Embryonic facial prominence (tissue), 1 donor: ENCODE results near the gene TMEM258.

Experiments
- DNase-seq: peaks from one replicate; pipeline ENCODE4 v3.0.0-alpha.2; 2016; ENCODE audit errors: extremely low spot score

TMEM258 gene

DNA sequence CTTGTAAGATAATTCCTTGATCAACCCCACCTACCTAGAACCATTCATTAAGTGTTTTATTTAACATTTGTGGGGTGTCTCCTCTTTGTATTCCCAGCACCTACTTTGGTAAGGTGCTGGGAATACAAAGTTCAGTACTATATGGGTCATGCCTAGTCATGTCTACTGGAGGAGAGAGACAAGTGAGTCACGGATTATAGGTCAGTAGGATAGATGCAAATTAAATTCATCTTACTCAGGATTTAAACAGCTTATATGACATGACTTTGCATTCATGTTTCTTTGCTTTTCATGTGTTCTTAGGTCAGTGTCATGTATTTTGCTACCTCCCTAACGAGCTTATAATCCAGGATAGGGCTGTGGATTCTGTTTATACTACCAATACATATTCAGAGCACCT is 27.8 kb upstream of the TMEM258 start:
- DNase-seq: no peak

DNA sequence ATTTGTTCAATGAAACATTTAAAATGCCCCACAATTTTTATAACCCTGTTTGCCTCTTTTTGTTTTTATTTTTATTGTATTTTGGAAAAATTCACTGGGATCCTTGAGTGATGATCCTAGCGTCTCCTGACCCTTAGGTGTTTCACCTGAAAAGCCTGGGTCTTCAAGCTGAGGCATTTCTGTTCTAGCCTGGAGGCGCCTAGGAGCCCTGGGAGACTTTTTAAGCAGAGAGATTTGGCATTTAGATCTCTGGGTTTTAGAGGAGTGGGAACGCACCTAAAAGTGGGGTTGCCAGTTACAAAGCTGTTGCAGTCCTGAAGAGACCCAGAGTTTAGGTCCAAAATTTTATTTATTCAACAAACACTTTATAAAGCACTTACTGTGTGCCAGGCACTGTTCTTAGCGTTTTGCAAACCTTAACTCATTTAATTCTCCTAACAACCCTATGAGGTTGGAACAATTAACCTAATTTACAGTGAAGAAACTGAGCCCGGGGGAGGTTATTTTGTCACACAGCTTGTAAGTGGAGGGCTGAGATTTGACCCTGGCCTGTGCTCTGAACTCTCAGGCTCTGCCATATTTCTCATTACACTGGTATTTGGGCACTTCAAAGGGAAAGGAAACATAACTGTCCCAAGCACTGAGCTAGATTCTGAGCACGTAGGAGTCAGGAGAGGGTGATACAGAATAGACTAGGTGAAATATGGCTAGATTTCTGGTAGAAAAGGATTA is 25.2 kb upstream of the TMEM258 start:
- no peak for DNase-seq

DNA sequence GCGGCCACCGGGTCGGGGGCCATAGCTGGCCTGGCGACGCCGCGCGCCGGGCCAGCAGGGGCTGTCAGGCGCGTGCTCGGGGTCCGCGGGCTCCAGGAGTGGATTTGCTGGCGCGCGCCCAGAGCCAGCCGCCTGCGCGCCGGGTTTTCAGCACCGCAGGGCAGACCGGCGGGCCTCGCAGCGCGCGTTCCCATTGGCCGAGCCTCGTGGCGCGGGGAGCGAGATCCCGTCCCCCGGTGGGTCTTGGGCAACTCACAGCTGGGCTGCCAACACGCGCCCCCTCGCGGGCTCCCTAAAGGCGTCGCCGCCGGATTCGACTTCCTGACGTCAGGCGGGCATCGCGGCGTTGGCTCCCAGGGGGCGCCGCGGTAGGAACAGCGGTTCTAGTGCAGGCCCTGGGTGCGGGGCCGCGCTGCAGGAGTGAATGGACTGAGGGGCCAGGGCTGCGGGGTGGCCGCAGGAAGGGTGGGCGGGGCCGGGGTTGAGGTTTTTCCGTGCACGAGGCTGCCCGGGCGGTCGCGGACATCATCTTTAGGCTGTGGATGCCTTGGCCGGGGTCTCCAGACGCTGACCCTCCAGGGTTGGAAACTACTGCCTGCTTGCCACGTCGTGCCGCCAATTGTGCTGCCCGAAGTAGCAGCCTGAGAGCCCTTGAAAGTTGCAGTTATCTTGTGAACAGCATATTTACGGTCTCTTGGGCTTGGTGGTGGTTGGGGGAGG is 24.5 kb upstream of the TMEM258 start, which contains the start of gene FADS1:
TSS of gene FADS1 (minus strand) at position 268 of the 720 bp plus-strand sequence. CDS start at position 194, 74 bp downstream.
- DNase-seq: peak; percentile 78

GRCh38 chr11:61815790-61816735 is 23.7 kb upstream of the TMEM258 start:
- no peak for DNase-seq

GRCh38 chr11:61814958-61815789 is 22.8 kb upstream of the TMEM258 start:
- peak; percentile 48 for DNase-seq

DNA sequence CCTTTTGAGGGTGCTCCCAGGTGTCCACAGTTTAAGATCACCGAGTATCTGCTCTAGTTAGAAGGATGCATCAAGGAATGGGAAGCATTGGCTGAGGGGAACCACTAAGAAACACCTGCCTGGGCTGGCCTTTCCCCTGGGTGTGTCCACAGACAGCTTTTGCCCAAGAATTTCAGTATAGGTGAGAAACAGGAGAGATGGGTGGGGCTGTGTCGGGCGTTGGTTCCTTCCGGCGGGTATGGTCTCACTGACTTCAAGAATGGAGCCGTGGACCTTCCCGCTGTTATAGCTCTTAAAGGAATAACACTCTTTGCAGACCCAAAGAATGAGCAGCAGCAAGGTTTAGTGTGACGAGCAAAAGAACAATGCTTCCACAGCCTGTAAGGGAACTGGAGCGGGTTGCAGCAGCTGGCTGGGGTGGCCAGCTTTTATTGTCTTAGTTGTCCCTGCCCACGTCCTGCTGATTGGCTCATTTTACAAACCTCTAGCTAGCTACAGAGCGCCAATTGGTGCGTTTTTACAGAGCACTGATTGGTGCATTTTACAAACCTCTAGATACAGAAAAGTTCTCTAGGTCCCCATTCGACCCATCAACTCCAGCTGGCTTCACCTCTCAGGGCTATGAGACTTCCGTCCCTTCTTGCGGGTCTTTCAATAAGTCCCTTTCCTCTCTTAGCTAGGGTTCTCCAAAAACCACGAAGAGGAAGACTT is 22.0 kb upstream of the TMEM258 start:
- no peak for DNase-seq

- no peak for DNase-seq
Measured at GRCh38 chr11:61812736-61813411, 20.5 kb upstream of the TMEM258 start.

- DNase-seq: no peak
Measured at GRCh38 chr11:61811831-61812230, 19.4 kb upstream of the TMEM258 start.

GRCh38 chr11:61810671-61811175 is 18.3 kb upstream of the TMEM258 start:
- no peak for DNase-seq

DNA sequence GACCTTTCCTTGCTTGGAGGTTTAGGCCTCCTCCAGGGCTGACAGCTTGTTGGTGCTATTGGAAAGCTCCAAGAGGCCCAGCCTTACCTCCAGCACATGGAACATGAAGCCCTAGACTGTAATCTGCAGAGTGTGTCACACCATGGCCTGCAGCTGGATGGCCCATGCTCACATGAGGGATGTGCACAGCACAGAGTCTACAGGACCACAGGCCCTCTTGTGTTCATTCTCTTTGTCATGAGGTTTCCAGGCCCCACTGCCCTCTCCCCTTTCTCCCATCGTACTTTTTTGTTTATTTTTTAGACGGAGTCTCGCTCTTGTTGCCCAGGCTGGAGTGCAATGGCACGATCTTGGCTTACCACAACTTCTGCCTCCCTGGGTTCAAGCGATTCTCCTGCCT is 14.4 kb upstream of the TMEM258 start:
- DNase-seq: no peak

DNA sequence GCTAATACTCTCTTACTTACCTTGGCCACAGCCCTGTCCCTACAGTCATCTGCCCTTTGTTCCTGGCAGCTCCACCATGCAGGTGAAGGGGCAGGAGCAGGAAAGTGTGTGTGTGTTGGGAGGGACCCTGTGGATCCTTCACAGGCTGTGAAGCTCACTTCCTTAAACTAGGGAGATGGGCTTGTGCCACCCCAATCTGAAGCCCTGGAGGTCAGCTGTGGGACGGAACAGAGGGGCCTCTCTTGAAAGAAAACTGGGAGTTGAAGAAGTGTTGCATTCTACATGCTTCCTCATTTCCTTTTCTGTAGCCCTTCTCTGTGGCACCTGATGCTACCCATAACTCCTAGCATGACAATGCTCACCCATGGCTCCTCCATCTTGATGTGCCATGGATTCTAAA is 12.7 kb upstream of the TMEM258 start:
- no peak for DNase-seq

DNA sequence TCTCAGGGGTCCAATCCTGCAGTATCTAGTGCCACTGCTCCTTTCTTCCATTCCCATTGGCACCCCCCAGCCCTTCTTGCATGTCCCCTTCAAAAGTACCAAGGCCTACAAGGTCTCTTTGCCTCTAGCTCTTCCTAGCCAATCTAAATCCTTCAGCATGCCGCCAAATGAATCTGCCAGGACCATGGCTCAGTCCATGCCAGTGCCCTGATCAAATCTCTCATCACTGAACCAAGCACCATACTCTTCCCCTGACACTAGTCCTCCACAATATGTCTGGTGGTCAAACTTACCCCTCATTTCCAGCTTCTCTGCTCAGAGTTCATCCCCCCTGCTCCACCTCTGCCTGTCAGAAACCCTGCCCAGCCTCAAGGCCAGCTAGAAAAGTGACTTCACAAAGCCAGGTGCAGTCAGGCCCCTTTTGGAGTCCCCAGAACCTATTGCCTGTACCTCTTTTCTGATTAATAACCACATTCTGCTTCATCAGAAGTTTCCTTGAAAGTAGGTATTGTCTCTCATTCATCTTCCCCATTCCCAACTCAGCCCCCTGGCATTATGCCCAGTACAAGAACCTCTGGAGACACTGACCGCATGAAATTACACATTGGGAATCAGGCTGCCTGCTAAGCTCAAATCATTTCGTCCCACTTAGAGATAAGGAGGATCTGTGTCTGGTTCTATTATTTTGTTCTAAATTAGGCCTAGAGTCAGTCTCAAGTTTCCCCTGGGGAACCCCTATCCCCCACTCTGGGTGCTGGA is 11.7 kb upstream of the TMEM258 start:
- DNase-seq: no peak

GRCh38 chr11:61802605-61803004 is 10.2 kb upstream of the TMEM258 start:
- no peak for DNase-seq

DNA sequence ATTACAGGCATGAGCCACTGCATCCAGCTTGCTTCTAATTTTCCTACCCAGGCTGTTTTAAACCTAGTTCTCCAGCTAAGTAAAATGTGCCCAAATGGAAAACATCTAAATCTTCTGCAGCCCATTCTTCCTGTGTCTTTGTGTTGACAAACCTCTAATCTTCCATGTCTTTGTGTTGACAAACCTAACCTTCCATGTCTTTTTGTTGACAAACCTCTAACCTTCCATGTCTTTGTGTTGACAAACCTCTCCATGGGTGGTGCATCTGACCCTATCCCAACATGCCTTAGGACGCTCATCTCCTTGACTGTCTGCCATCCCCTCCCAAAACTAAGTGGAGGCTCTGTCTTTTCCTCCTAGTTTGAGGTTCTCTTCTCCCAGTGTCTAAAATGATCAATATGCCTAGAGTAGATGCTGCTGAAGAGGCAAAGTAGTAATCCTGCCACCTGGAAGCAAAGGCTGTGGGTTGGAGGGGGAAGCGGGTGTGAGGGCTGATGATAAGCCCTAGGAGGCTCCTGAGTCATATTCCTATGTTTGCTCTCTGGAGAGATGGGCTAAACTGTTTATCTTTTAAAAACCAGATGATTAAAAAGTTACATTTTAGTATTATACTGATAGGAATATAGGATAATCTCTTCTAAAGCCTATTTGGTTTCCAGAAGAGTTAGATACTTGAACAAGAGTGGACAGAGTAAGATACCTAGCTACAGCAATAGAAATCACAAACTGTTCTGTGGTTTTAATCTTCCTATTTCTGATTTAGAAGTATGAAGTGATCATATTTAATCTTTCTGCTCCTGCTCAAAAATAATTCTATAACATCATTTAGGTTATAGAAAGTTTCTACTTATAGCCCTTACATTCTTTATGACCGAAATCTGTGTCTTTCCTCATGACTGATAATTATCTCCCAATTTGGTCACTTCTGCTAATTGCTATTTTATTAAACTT is 8.2 kb upstream of the TMEM258 start:
- no peak for DNase-seq

- no peak for DNase-seq
Measured at GRCh38 chr11:61799665-61800284, 7.4 kb upstream of the TMEM258 start.

DNA sequence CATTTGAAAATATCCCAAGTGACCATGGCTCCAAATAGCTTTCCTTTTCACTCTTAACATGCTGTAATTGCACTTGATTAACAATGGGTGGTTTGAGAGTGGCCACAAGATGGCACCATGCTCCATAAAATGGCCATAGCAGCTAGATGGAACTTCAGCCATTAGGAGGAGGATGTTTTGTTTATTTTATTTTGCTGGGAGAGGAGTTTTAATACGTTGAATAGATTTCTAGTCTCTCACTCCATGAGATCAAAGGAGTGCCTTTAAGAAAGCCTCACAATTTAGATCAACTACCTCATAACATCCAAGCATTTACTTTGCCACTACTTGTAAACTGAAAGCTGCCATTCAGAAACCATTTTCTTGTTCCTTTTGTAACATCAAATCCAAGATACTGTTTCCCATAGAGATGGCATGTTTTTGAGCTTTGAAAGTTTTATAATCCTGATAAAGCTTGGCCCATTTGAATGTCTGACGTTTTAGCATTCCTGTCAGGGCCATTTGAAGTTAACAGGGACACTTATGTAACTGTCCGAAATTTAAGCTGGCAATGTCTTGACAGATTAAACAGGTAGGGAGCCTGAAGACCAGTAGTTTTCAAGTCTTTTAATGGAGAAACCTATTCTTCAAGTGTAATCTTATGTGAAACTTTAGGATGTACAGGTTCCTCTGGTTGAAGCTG is 5.0 kb upstream of the TMEM258 start:
- peak; percentile 60 for DNase-seq
